ENCODE results near the gene KRTAP13-2. TPM values are rescaled to one million over a fixed set of nuclear protein-coding genes. Genes with fewer than 3 reads are reported as not detected.

Gene KRTAP13-2
- total and polyA plus RNA-seq, 2 of the 8 experiments (the other 6 are each of a cell fraction or from before 2014, with no cell fraction given) = not detected

GRCh38 chr21:30345014-30345413 is 27.1 kb downstream of the KRTAP13-2 start (continued):
- TF ChIP-seq CTBP2 (IDR thresholded peaks at IDR 0.05; ENCODE audit: borderline replicate concordance, insufficient read depth, insufficient read length, low read length) (no peak), SP2 (IDR thresholded peaks at IDR 0.05; ENCODE audit: low read length) (no peak), JUND (IDR thresholded peaks at IDR 0.05; ENCODE audit: low read length) (no peak), NANOG (IDR thresholded peaks at IDR 0.05; ENCODE audit: insufficient read depth, low read depth, low read length, poor library complexity, severe bottlenecking) (no peak)

Data from H1 (cell line).